Measurements from ENCODE around the gene CDKAL1. TPM values are rescaled to one million over a fixed set of nuclear protein-coding genes. Genes with fewer than 3 reads are reported as not detected.
A peak's percentile ranks its signal among the peaks of the same experiment; 100 is the strongest.

The CDKAL1 gene
- total RNA-seq, 1 experiment from 2014 or later, result 20.6 TPM

DNA sequence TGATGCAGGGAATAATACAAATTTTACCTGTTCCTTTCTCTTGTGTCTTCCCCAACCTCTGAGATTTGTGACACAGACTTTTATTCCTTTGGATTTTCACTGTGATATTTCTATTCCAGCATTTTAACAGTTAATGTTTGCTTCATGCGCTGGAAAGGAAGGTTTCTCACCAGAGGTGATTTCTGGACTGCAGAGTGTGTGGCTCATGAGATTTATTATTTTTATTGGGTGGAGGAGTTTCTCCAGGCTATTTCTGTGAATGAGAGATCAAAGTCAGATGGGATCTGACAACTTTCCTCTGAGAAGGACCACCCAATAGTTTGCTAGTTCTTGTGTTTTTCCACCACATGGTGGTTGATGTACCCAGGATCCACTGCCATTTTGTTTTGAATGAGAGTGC, 377.5 kb downstream of the CDKAL1 start (continued):
- TF ChIP-seq CDX4 (CRISPR knock-in tag; IDR thresholded peaks at IDR 0.05; ENCODE audit: borderline replicate concordance), result no peak
- no peak for TF ChIP-seq ZNF396 (CRISPR knock-in tag; IDR thresholded peaks at IDR 0.05; ENCODE audit: borderline replicate concordance)
- TF ChIP-seq, protein P1, sequence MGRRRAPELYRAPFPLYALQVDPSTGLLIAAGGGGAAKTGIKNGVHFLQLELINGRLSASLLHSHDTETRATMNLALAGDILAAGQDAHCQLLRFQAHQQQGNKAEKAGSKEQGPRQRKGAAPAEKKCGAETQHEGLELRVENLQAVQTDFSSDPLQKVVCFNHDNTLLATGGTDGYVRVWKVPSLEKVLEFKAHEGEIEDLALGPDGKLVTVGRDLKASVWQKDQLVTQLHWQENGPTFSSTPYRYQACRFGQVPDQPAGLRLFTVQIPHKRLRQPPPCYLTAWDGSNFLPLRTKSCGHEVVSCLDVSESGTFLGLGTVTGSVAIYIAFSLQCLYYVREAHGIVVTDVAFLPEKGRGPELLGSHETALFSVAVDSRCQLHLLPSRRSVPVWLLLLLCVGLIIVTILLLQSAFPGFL (CRISPR knock-in tag; IDR thresholded peaks at IDR 0.05; ENCODE audit: borderline replicate concordance), result no peak
- TF ChIP-seq FOXP1 (CRISPR knock-in tag; IDR thresholded peaks at IDR 0.05; ENCODE audit: borderline replicate concordance), result no peak

- Mint-ChIP-seq H3K36me3 (peaks cover 25% of the 10 kb centered on the region), H3K27me3 (ENCODE audit: low read depth) (no peaks in the 10 kb centered on the region), H3K27ac (no peak overlapping the region), H3K4me1 (peaks cover 33% of the 10 kb centered on the region), H3K9me3 (peaks cover 32% of the 10 kb centered on the region), H3K4me3 (no peak overlapping the region)
- ATAC-seq, result no peak
- ChIA-PET CTCF (no interaction called here), POLR2A (no interaction called here)
- no peak for DNase-seq (ENCODE audit: low spot score)
- no peak for TF ChIP-seq ZSCAN18 (CRISPR knock-in tag; IDR thresholded peaks at IDR 0.05)
- no peak for TF ChIP-seq GRHL2 (CRISPR knock-in tag; IDR thresholded peaks at IDR 0.05; ENCODE audit: insufficient replicate concordance, severe bottlenecking)
- no peak for TF ChIP-seq RELA (CRISPR knock-in tag; IDR thresholded peaks at IDR 0.05; ENCODE audit: borderline replicate concordance)
- TF ChIP-seq RORB (CRISPR knock-in tag; IDR thresholded peaks at IDR 0.05), result no peak
- TF ChIP-seq, protein P2, sequence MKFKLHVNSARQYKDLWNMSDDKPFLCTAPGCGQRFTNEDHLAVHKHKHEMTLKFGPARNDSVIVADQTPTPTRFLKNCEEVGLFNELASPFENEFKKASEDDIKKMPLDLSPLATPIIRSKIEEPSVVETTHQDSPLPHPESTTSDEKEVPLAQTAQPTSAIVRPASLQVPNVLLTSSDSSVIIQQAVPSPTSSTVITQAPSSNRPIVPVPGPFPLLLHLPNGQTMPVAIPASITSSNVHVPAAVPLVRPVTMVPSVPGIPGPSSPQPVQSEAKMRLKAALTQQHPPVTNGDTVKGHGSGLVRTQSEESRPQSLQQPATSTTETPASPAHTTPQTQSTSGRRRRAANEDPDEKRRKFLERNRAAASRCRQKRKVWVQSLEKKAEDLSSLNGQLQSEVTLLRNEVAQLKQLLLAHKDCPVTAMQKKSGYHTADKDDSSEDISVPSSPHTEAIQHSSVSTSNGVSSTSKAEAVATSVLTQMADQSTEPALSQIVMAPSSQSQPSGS (CRISPR knock-in tag; IDR thresholded peaks at IDR 0.05; ENCODE audit: borderline replicate concordance, low read depth), result no peak
- TF ChIP-seq ZNF396 (CRISPR knock-in tag; IDR thresholded peaks at IDR 0.05; ENCODE audit: borderline replicate concordance), result no peak
- no peak for TF ChIP-seq MXD4 (CRISPR knock-in tag; IDR thresholded peaks at IDR 0.05; ENCODE audit: borderline replicate concordance)
- no peak for TF ChIP-seq ZNF532 (CRISPR knock-in tag; IDR thresholded peaks at IDR 0.05; ENCODE audit: borderline replicate concordance)
- no peak for TF ChIP-seq SMAD3 (CRISPR knock-in tag; IDR thresholded peaks at IDR 0.05; ENCODE audit: borderline replicate concordance)
- TF ChIP-seq, protein P3, sequence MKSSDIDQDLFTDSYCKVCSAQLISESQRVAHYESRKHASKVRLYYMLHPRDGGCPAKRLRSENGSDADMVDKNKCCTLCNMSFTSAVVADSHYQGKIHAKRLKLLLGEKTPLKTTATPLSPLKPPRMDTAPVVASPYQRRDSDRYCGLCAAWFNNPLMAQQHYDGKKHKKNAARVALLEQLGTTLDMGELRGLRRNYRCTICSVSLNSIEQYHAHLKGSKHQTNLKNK (CRISPR knock-in tag; IDR thresholded peaks at IDR 0.05), result no peak
These were observed 380.9 kb downstream of the CDKAL1 start for GRCh38 chr6:20915156-20915555.

DNA sequence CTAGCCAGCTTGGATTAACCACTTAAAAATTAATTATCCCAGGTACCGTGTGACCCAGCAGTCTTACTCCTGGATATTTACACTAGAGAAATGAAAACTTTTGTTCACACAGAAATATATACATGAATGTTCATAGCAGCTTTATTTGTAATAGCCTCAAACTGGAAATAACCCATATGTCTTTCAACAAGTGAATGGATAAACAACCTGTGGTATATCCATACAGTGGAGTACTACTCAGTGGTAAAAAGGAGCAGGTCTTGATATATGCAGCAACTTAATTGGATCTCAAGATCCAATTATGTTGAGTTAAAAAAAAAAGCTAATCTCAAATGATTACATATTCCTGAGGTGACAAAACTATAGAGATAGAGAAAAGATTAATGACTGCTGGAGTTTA, 381.4 kb downstream of the CDKAL1 start:
- no peaks in the 10 kb centered on the region for H3K27me3 Mint-ChIP-seq (ENCODE audit: low read depth)
- H3K4me1 Mint-ChIP-seq, result peaks cover 30% of the 10 kb centered on the region
- H3K36me3 Mint-ChIP-seq, result peaks cover 25% of the 10 kb centered on the region
- H3K27ac Mint-ChIP-seq, result no peak overlapping the region
- POLR2A ChIA-PET, result no interaction called here
- no peak for ATAC-seq
- no peak for DNase-seq (ENCODE audit: low spot score)
- H3K9me3 Mint-ChIP-seq, result peaks cover 32% of the 10 kb centered on the region
- no peak overlapping the region for H3K4me3 Mint-ChIP-seq
- CTCF ChIA-PET, result no interaction called here
- no peak for TF ChIP-seq ZNF416 (CRISPR knock-in tag; IDR thresholded peaks at IDR 0.05)
- TF ChIP-seq GTF2I (CRISPR knock-in tag; conservative IDR thresholded peaks at IDR 0.05), result peak; percentile 49; the same call in 1 of the 2 replicates
